Caco-2 (cell line): ENCODE data around the gene PPP6R2. TPM values are rescaled to one million over a fixed set of nuclear protein-coding genes. Genes with fewer than 3 reads are reported as not detected.

Experiments
- BruUV-seq: library from RNA; stranded (reverse); fragments of 400-500 nt; replicated peaks from 2 replicates; lab custom pipeline; 2021; lab: Mats Ljungman, UMichigan
- CTCF ChIA-PET: fragments of 300-600 bp; sonication (Branson Sonifier 250); formaldehyde crosslinking; loops from one replicate; lab custom pipeline; 2022; ENCODE audit warnings: antibody characterized with exemption; lab: Charles Lee
- POLR2A ChIA-PET: fragments of 300-600 bp; sonication (Branson Sonifier 250); formaldehyde crosslinking; loops from one replicate; lab custom pipeline; 2022; ENCODE audit warnings: antibody characterized with exemption; lab: Charles Lee
- DNase-seq, 2 experiments: peaks; one replicate each; pipeline versions ENCODE4 v3.0.0 to v3.0.0-alpha.2; 2020 to 2022
- H3K27me3 ChIP-seq: replicated peaks from 2 replicates; pipeline ENCODE4 v1.6.0; 2011; ENCODE audit warnings: low read length; ENCODE audit not compliant: control insufficient read depth, insufficient read depth
- H3K36me3 ChIP-seq: 2 replicates; pipeline ENCODE4 v1.5.1; 2011; ENCODE audit warnings: low read length; ENCODE audit not compliant: control insufficient read depth, insufficient read depth
- H3K4me1 ChIP-seq: fragments of 250-450 bp; sonication (Bioruptor Pico); 2 replicates; pipeline ENCODE4 v1.5.1; 2020; ENCODE audit warnings: mild to moderate bottlenecking
- H3K4me3 ChIP-seq: 2 replicates; pipeline ENCODE4 v1.5.1; 2011; ENCODE audit warnings: low read depth, mild to moderate bottlenecking, control low read depth, low read length
- H3K9me3 ChIP-seq: fragments of 250-450 bp; sonication (Bioruptor Pico); 2 replicates; pipeline ENCODE4 v1.5.1; 2020; ENCODE audit warnings: mild to moderate bottlenecking, moderate library complexity
- H3K27ac Mint-ChIP-seq: one replicate; pipeline ENCODE4 v1.8.0; 2022; ENCODE audit warnings: mixed read lengths; ENCODE audit not compliant: unreplicated experiment
- H3K27me3 Mint-ChIP-seq: one replicate; pipeline ENCODE4 v1.8.0; 2022; ENCODE audit warnings: mixed read lengths; ENCODE audit not compliant: insufficient read depth, unreplicated experiment
- H3K36me3 Mint-ChIP-seq: one replicate; pipeline ENCODE4 v1.8.0; 2022; ENCODE audit warnings: mild to moderate bottlenecking, mixed read lengths; ENCODE audit not compliant: insufficient read depth, unreplicated experiment
- H3K4me1 Mint-ChIP-seq: one replicate; pipeline ENCODE4 v1.8.0; 2022; ENCODE audit warnings: low read depth, mixed read lengths; ENCODE audit not compliant: unreplicated experiment
- H3K4me3 Mint-ChIP-seq: one replicate; pipeline ENCODE4 v1.8.0; 2022; ENCODE audit warnings: mild to moderate bottlenecking, moderate library complexity, mixed read lengths; ENCODE audit not compliant: unreplicated experiment
- H3K9me3 Mint-ChIP-seq: one replicate; pipeline ENCODE4 v1.8.0; 2022; ENCODE audit warnings: mixed read lengths; ENCODE audit not compliant: unreplicated experiment
- CTCF ChIP-seq, 2 experiments: fragments of 200-600 bp in 1 of 2; IDR thresholded peaks; 1 replicate in 1 of 2; 2 replicates in 1 of 2; pipeline versions ENCODE4 v1.5.1 to v1.8.0; 2011 to 2022; ENCODE audit warnings: antibody characterized with exemption in 1 of 2, control low read depth in 1 of 2, inconsistent platforms in 1 of 2, low read depth in 1 of 2, low read length in 1 of 2, mild to moderate bottlenecking in 1 of 2, moderate library complexity in 1 of 2; ENCODE audit not compliant: insufficient read depth in 1 of 2, severe bottlenecking in 1 of 2, unreplicated experiment in 1 of 2
- intact Hi-C: fragments of 100-400 bp; cut with micrococcal nuclease; formaldehyde crosslinking; loops from one replicate; pipeline ENCODE4 v1.10.0; 2022; ENCODE audit not compliant: unreplicated experiment
- total RNA-seq: library from RNA; stranded (reverse); gene quantifications from 2 replicates; pipeline ENCODE4 v1.2.3, GENCODE V29; 2022

The PPP6R2 gene
- total RNA-seq, 1 experiment from 2014 or later = 60.7 TPM

DNA sequence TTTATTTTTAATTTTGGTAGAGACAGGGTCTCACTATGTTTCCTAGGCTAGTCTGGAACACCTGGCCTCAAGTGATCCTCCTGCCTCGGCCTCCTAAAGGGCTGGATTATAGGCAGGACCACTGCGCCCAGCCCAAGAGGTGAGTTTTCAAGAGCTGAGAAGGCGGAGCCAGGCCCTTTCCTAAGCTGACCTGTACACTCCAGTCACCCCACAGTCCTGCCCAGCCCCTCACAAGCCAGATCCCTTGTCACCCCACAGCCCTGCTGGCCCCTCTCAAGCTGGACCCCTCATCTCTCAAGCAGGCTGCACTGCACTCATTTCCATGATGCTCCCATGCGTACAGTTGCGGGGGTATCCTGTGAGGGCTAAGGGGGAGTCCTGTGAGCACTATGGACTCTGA, 19.2 kb upstream of the PPP6R2 start:
- Mint-ChIP-seq H3K9me3 (no peaks in the 10 kb centered on the region), H3K36me3 (no peaks in the 10 kb centered on the region), H3K4me3 (no peak overlapping the region), H3K27ac (no peak overlapping the region), H3K4me1 (peaks cover 8% of the 10 kb centered on the region), H3K27me3 (no peaks in the 10 kb centered on the region)
- no peak for TF ChIP-seq CTCF (IDR thresholded peaks at IDR 0.05; ENCODE audit: insufficient read depth in 1 of 2, low read depth in 1 of 2, low read length in 1 of 2, severe bottlenecking in 1 of 2, unreplicated experiment in 1 of 2)
- Histone ChIP-seq H3K9me3 (no peaks in the 10 kb centered on the region), H3K4me1 (no peaks in the 10 kb centered on the region), H3K4me3 (no peak overlapping the region), H3K36me3 (no peaks in the 10 kb centered on the region), H3K27me3 (no peaks in the 10 kb centered on the region)
- no TSS peak for BruUV-seq
- DNase-seq = no peak
- CTCF ChIA-PET = no interaction called here
- POLR2A ChIA-PET = interaction anchor here (0.6 kb wide), 1 partner anchor 9 kb away, joined by 3 read pairs; no protein-coding TSS in a partner anchor
- intact Hi-C loops = no loop called here

DNA sequence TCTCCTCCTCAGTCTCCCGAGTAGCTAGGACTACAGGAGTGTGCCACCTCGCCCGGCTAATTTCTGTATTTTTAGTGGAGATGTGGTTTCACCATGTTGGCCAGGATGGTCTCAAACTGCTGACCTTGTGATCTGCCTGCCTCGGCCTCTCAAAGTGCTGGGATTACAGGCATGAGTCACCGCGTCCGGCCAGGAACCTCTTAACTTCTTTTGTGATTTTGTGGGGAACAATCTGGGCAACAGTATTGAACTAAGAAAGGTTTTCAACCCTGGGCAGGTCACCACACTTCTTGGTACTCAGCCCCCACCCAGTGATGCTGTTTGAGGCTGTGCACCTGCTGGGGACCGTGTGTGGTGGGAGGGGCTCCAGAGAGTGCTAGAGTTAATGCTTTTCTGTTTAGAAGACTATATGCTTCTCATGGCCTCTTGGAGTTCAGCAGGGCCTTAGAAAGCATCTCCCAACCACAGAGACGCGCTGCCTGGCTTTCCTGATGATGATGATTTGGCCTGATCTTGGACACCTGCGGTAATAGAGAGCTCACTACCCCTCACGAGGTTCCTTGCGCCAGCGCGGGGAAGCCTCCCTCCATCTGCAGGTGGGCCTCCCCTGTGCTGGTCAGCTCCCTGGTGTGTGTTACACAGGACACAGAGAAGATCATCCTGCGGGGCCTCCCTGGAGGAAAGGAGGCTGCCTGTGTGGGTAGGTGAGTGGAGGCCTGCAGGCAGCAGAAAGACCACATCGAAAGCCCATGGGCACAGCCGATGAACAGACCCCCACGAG, 17.5 kb upstream of the PPP6R2 start:
- Histone ChIP-seq H3K4me3 (peak overlapping the region; percentile 95; the same call in 1 of the 2 replicates), H3K4me1 (no peaks in the 10 kb centered on the region), H3K36me3 (no peaks in the 10 kb centered on the region), H3K9me3 (no peaks in the 10 kb centered on the region), H3K27me3 (no peaks in the 10 kb centered on the region)
- no peaks in the 10 kb centered on the region for H3K27me3 Mint-ChIP-seq
- peak overlapping the region; percentile 81 for H3K27ac Mint-ChIP-seq
- H3K4me1 Mint-ChIP-seq = peaks cover 8% of the 10 kb centered on the region
- DNase-seq = no peak
- ChIA-PET CTCF (interaction anchor here (0.5 to 1.8 kb wide), 5 partner anchors 9 to 52 kb away, joined by 3 to 6 read pairs (median 3); no protein-coding TSS in a partner anchor), POLR2A (interaction anchor here (0.6 to 2.6 kb wide), 2 partner anchors 10 to 32 kb away, joined by 4 to 13 read pairs; no protein-coding TSS in a partner anchor)
- H3K4me3 Mint-ChIP-seq = peak overlapping the region; percentile 92
- no peak for TF ChIP-seq CTCF (IDR thresholded peaks at IDR 0.05; ENCODE audit: insufficient read depth in 1 of 2, low read depth in 1 of 2, low read length in 1 of 2, severe bottlenecking in 1 of 2, unreplicated experiment in 1 of 2)
- H3K36me3 Mint-ChIP-seq = no peaks in the 10 kb centered on the region
- intact Hi-C loops = loop anchor here (5.0 kb wide), 1 partner anchor 53 kb away; the partner anchor contains the start of gene MAPK11
- TSS peak; percentile 22 for BruUV-seq
- no peaks in the 10 kb centered on the region for H3K9me3 Mint-ChIP-seq

DNA sequence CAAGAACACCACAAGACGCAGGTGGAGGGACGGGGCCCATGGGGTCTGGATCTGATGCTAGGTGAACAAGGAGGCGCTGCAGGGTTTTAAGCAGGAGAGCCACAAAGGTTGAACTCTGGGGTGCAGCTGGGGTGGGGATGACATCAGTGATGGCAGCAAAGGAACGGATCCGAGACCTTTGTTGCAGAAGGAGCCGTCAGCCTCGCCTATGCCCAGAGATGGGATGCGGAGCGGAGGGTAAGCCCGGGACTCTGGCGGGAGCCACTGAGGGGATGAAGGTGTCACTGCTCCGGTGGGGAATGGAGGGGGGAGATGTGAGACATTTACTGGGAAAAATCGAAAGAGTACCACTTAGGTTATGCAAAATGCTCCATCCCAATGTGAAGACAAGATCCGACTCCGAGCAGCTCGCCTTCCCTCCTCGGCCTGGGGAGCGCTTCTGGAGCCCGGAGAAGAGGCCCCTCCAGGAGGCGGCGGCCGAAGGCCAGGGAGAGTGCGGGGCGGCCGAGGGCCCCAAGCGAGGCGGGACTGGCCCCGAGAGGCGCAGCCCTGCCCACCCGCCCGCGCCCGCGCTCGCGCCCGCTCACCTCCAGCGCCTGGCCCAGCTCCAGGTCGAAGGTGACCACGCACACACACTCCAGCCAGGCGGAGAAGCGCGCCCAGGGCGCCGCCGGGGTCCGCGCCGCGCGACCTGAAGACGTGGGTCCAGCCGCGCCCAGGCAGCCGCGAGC, 16.7 kb upstream of the PPP6R2 start:
- Histone ChIP-seq H3K36me3 (no peaks in the 10 kb centered on the region), H3K9me3 (no peaks in the 10 kb centered on the region), H3K4me1 (no peaks in the 10 kb centered on the region; the same call in 1 of the 2 replicates), H3K27me3 (no peaks in the 10 kb centered on the region), H3K4me3 (peak overlapping the region; percentile 95)
- BruUV-seq = no TSS peak
- peak overlapping the region; percentile 81 for H3K27ac Mint-ChIP-seq
- peak overlapping the region; percentile 92 for H3K4me3 Mint-ChIP-seq
- no peak for TF ChIP-seq CTCF (IDR thresholded peaks at IDR 0.05; ENCODE audit: insufficient read depth in 1 of 2, low read depth in 1 of 2, low read length in 1 of 2, severe bottlenecking in 1 of 2, unreplicated experiment in 1 of 2)
- H3K36me3 Mint-ChIP-seq = no peaks in the 10 kb centered on the region
- H3K27me3 Mint-ChIP-seq = no peaks in the 10 kb centered on the region
- ChIA-PET POLR2A (interaction anchor here (0.5 to 2.6 kb wide), 4 partner anchors 9 to 82 kb away, joined by 3 to 13 read pairs (median 6); partner anchors contain the start of gene HDAC10), CTCF (interaction anchor here (0.6 to 1.8 kb wide), 6 partner anchors 13 to 199 kb away, joined by 3 to 8 read pairs (median 5); partner anchors contain the start of gene SCO2)
- peaks cover 14% of the 10 kb centered on the region for H3K4me1 Mint-ChIP-seq
- no peaks in the 10 kb centered on the region for H3K9me3 Mint-ChIP-seq
- DNase-seq = no peak
- intact Hi-C loops = loop anchor here (5.0 kb wide), 1 partner anchor 54 kb away; the partner anchor contains the start of gene MAPK11
